H1 (cell line): ENCODE data around the gene THADA. TPM values are rescaled to one million over a fixed set of nuclear protein-coding genes. Genes with fewer than 3 reads are reported as not detected.

Experiments used
- CTCF ChIA-PET: fragments of 300-600 bp; sonication (Branson Sonifier 250); formaldehyde crosslinking; loops from one replicate; lab custom pipeline; 2021; ENCODE audit not compliant: partially characterized antibody; lab: Charles Lee
- POLR2A ChIA-PET: fragments of 300-600 bp; sonication (Branson Sonifier 250); formaldehyde crosslinking; loops from one replicate; lab custom pipeline; 2021; ENCODE audit warnings: inconsistent platforms; ENCODE audit not compliant: partially characterized antibody; lab: Charles Lee
- DNase-seq, 2 experiments: peaks; one replicate each; pipeline versions ENCODE4 v3.0.0 to v3.0.0-alpha.2; 2010 to 2022; ENCODE audit warnings: low spot score in 2 of 2, low read depth in 1 of 2, mixed read lengths in 1 of 2
- FAIRE-seq: peaks from 2 replicates; lab custom pipeline; 2011; peaks lifted over from hg19 to GRCh38; lab: Jason Lieb, UNC
- H2AFZ ChIP-seq: 2 replicates; pipeline ENCODE4 v1.8.1; 2012; ENCODE audit warnings: low read length, inconsistent platforms
- H2AK5ac ChIP-seq: 2 replicates; pipeline ENCODE4 v1.6.1; 2013; ENCODE audit warnings: low read depth, low read length
- H2BK120ac ChIP-seq: replicated peaks from 2 replicates; pipeline ENCODE3; 2013; ENCODE audit warnings: low read depth, low read length, inconsistent platforms
- H2BK12ac ChIP-seq: 2 replicates; pipeline ENCODE4 v1.6.1; 2013; ENCODE audit warnings: low read depth, low read length
- H2BK15ac ChIP-seq: 2 replicates; pipeline ENCODE4 v1.6.1; 2013; ENCODE audit warnings: low read length
- H2BK20ac ChIP-seq: 2 replicates; pipeline ENCODE4 v1.6.1; 2013; ENCODE audit warnings: low read length
- H2BK5ac ChIP-seq: 2 replicates; pipeline ENCODE4 v1.6.1; 2013; ENCODE audit warnings: low read depth, low read length
- H3K14ac ChIP-seq: 2 replicates; pipeline ENCODE4 v1.6.1; 2013; ENCODE audit warnings: inconsistent platforms; ENCODE audit not compliant: insufficient read length
- H3K18ac ChIP-seq: 2 replicates; pipeline ENCODE4 v1.6.1; 2013; ENCODE audit warnings: low read length; ENCODE audit errors: extremely low read depth
- H3K23ac ChIP-seq: 2 replicates; pipeline ENCODE4 v1.6.1; 2013; ENCODE audit warnings: inconsistent platforms; ENCODE audit not compliant: insufficient read length
- H3K23me2 ChIP-seq: 2 replicates; pipeline ENCODE4 v1.6.1; 2013; ENCODE audit warnings: low read depth, low read length
- H3K27ac ChIP-seq: 2 replicates; pipeline ENCODE4 v1.6.1; 2011; ENCODE audit warnings: low read depth, low read length, inconsistent platforms
- H3K27me3 ChIP-seq, 4 experiments: replicated peaks in 1 of 4; 1 replicate in 1 of 4; 2 replicates in 3 of 4; pipeline versions ENCODE4 v1.6.1 to v1.8.1; 2011 to 2013; ENCODE audit warnings: low read length in 3 of 4, mild to moderate bottlenecking in 3 of 4, inconsistent platforms in 2 of 4, mixed read lengths in 2 of 4, moderate library complexity in 1 of 4; ENCODE audit not compliant: control insufficient read depth in 3 of 4, insufficient read depth in 3 of 4; ENCODE audit errors: extremely low read depth in 1 of 4
- H3K36me3 ChIP-seq, 4 experiments: 2 replicates each; pipeline versions ENCODE4 v1.6.1 to v1.8.1; 2011 to 2013; ENCODE audit warnings: mild to moderate bottlenecking in 4 of 4, low read length in 3 of 4, moderate library complexity in 2 of 4, control low read depth in 1 of 4, inconsistent platforms in 1 of 4; ENCODE audit not compliant: insufficient read depth in 4 of 4, control insufficient read depth in 2 of 4
- H3K4ac ChIP-seq: replicated peaks from 2 replicates; pipeline ENCODE3; 2013; ENCODE audit warnings: low read length, low read depth, mixed read lengths, inconsistent platforms; ENCODE audit not compliant: insufficient read length
- H3K4me1 ChIP-seq, 4 experiments: replicated peaks in 1 of 4; 1 replicate in 1 of 4; 2 replicates in 3 of 4; pipeline versions ENCODE4 v1.6.1 to v1.8.1; 2011 to 2013; ENCODE audit warnings: low read length in 3 of 4, inconsistent platforms in 2 of 4, mixed read lengths in 1 of 4; ENCODE audit not compliant: insufficient read depth in 4 of 4, control insufficient read depth in 3 of 4
- H3K4me2 ChIP-seq, 2 experiments: 2 replicates each; pipeline versions ENCODE4 v1.6.1 to v1.8.1; 2011 to 2013; ENCODE audit warnings: low read depth in 2 of 2, low read length in 2 of 2, control low read depth in 1 of 2, inconsistent platforms in 1 of 2, mild to moderate bottlenecking in 1 of 2; ENCODE audit not compliant: insufficient read depth in 1 of 2
- H3K4me3 ChIP-seq, 4 experiments: fragments of 200-600, 300-600 bp in 1 of 4; sonication (generic), shearing (Covaris generic), sonication (Bioruptor Twin) in 1 of 4; 2 replicates each; pipeline versions ENCODE4 v1.5.1 to v1.8.1; 2011 to 2016; ENCODE audit warnings: low read length in 4 of 4, low read depth in 3 of 4, control low read depth in 2 of 4, inconsistent platforms in 2 of 4, mild to moderate bottlenecking in 2 of 4, mixed read lengths in 1 of 4, moderate library complexity in 1 of 4; ENCODE audit not compliant: insufficient read depth in 2 of 4; ENCODE audit errors: extremely low read depth in 1 of 4
- H3K56ac ChIP-seq: replicated peaks from 2 replicates; pipeline ENCODE3; 2013; ENCODE audit warnings: low read depth, mild to moderate bottlenecking, mixed read lengths, low read length, inconsistent platforms; ENCODE audit not compliant: insufficient read length
- H3K79me1 ChIP-seq: 2 replicates; pipeline ENCODE4 v1.6.1; 2013; ENCODE audit warnings: low read depth, low read length, control low read depth
- H3K79me2 ChIP-seq, 2 experiments: 2 replicates each; pipeline versions ENCODE4 v1.6.1 to v1.8.1; 2012 to 2013; ENCODE audit warnings: low read length in 2 of 2, mild to moderate bottlenecking in 2 of 2, inconsistent platforms in 1 of 2; ENCODE audit not compliant: insufficient read depth in 2 of 2, control insufficient read depth in 1 of 2
- H3K9ac ChIP-seq, 4 experiments: replicated peaks in 1 of 4; 1 replicate in 1 of 4; 2 replicates in 3 of 4; pipeline versions ENCODE4 v1.6.1 to v1.8.1; 2011 to 2013; ENCODE audit warnings: low read depth in 3 of 4, low read length in 3 of 4, control low read depth in 2 of 4, mild to moderate bottlenecking in 2 of 4, moderate library complexity in 2 of 4, inconsistent platforms in 1 of 4; ENCODE audit errors: extremely low read depth in 1 of 4
- H3K9me3 ChIP-seq, 2 experiments: 2 replicates each; pipeline versions ENCODE4 v1.6.1 to v1.8.1; 2012 to 2013; ENCODE audit warnings: mild to moderate bottlenecking in 2 of 2, moderate library complexity in 2 of 2, control low read depth in 1 of 2, inconsistent platforms in 1 of 2, low read depth in 1 of 2, low read length in 1 of 2, mixed read lengths in 1 of 2; ENCODE audit not compliant: insufficient read depth in 2 of 2
- H4K20me1 ChIP-seq, 2 experiments: replicated peaks in 1 of 2; 2 replicates each; pipeline versions ENCODE3 to v1.8.1; 2011 to 2013; ENCODE audit warnings: inconsistent platforms in 2 of 2, low read length in 2 of 2, mild to moderate bottlenecking in 1 of 2; ENCODE audit not compliant: insufficient read depth in 2 of 2, control insufficient read depth in 1 of 2
- H4K5ac ChIP-seq: 2 replicates; pipeline ENCODE4 v1.6.1; 2013; ENCODE audit warnings: low read length, low read depth, mixed read lengths, inconsistent platforms; ENCODE audit not compliant: insufficient read length
- H4K8ac ChIP-seq: 2 replicates; pipeline ENCODE4 v1.8.0; 2013; ENCODE audit warnings: mild to moderate bottlenecking, moderate library complexity, low read length, inconsistent platforms; ENCODE audit not compliant: insufficient read depth; ENCODE audit errors: extremely low read depth
- H4K91ac ChIP-seq: replicated peaks from 2 replicates; pipeline ENCODE3; 2013; ENCODE audit warnings: low read length, mixed read lengths, inconsistent platforms; ENCODE audit not compliant: insufficient read length
- CTCF ChIP-seq, 3 experiments: IDR thresholded peaks; 1 replicate in 2 of 3; 2 replicates in 1 of 3; pipeline versions ENCODE4 v1.5.1 to v1.6.1; 2011; ENCODE audit warnings: low read length in 3 of 3, mild to moderate bottlenecking in 3 of 3, inconsistent platforms in 2 of 3, low read depth in 1 of 3, moderate library complexity in 1 of 3; ENCODE audit not compliant: insufficient read depth in 1 of 3; ENCODE audit errors: control extremely low read depth in 1 of 3
- EZH2 ChIP-seq: fragments of 200-600 bp; sonication (generic); IDR thresholded peaks from 2 replicates; pipeline ENCODE4 v1.7.1; 2012; ENCODE audit warnings: low read depth, mild to moderate bottlenecking, moderate library complexity, low read length, inconsistent platforms; ENCODE audit not compliant: severe bottlenecking
- HDAC6 ChIP-seq: IDR thresholded peaks from one replicate; pipeline ENCODE4 v1.7.1; 2012; ENCODE audit warnings: low read depth, mild to moderate bottlenecking, inconsistent platforms, low read length, moderate library complexity
- KDM1A ChIP-seq: fragments of 200-600, 300-600 bp; sonication (generic); IDR thresholded peaks from 2 replicates; pipeline ENCODE4 v1.7.1; 2016; ENCODE audit warnings: mild to moderate bottlenecking, low read length, borderline replicate concordance
- KDM4A ChIP-seq: IDR thresholded peaks from one replicate; pipeline ENCODE4 v1.7.1; 2012; ENCODE audit warnings: low read depth, mild to moderate bottlenecking, moderate library complexity, low read length, inconsistent platforms; ENCODE audit not compliant: severe bottlenecking
- RBBP5 ChIP-seq: IDR thresholded peaks from 2 replicates; pipeline ENCODE4 v1.7.1; 2012; ENCODE audit warnings: low read depth, mild to moderate bottlenecking, inconsistent platforms, low read length, moderate library complexity, borderline replicate concordance
- SIN3A ChIP-seq, 2 experiments: IDR thresholded peaks in 1 of 2; conservative IDR thresholded peaks in 1 of 2; 2 replicates each; pipeline ENCODE4 v1.6.1; 2011 to 2012; ENCODE audit warnings: low read length in 2 of 2, improper control_type of control experiment in 1 of 2, low read depth in 1 of 2, mild to moderate bottlenecking in 1 of 2
- SUZ12 ChIP-seq: fragments of 200-600 bp; sonication (generic); IDR thresholded peaks from 2 replicates; pipeline ENCODE4 v1.6.1; 2012; ENCODE audit warnings: mild to moderate bottlenecking, inconsistent platforms, low read length, moderate library complexity, mixed read lengths
- TBP ChIP-seq: IDR thresholded peaks from 2 replicates; pipeline ENCODE4 v1.6.1; 2011; ENCODE audit warnings: low read depth, low read length, improper control_type of control experiment
- ZNF274 ChIP-seq: IDR thresholded peaks from 2 replicates; pipeline ENCODE4 v1.7.0; 2012; ENCODE audit warnings: low read length, borderline replicate concordance; ENCODE audit errors: extremely low read depth
- WGBS, 2 experiments: shearing (Covaris generic) in 1 of 2; methylation state at CpG; one replicate each; pipeline versions ENCODE4 v1.1.6 to v1.1.7; 2013 to 2015; ENCODE audit warnings: low lambda C conversion rate in 2 of 2, mixed read lengths in 2 of 2, inconsistent platforms in 1 of 2, low coverage in 1 of 2, missing lambda C conversion rate in 1 of 2; ENCODE audit not compliant: insufficient replicate concordance in 2 of 2, insufficient coverage in 1 of 2, insufficient read length in 1 of 2; ENCODE audit errors: extremely low coverage in 1 of 2, missing lambda C conversion rate in 1 of 2; 5-methylcytosine and 5-hydroxymethylcytosine counted together
- polyA plus RNA-seq, 7 experiments: library from polyadenylated mRNA; depleted of rRNA in 3 of 7; stranded (reverse) in 5 of 7; unstranded in 2 of 7; fragments of >200 nt in 5 of 7; fragments of 200-250 nt in 2 of 7; gene quantifications; 1 replicate in 5 of 7; 2 replicates in 1 of 7; 4 replicates in 1 of 7; pipeline versions ENCODE4 v1.2.1 to v1.2.3, GENCODE V29; 2011 to 2013; ENCODE audit warnings: missing spikeins in 2 of 7, mixed read lengths in 2 of 7
- total RNA-seq: library from RNA; stranded (reverse); fragmentation: NEBNext Ultra II Directional; extraction: Animal tissue kit (Norgen Biotek cat#: 25700); gene quantifications from 2 replicates; pipeline ENCODE4 v1.2.1, GENCODE V29; 2021

THADA gene
- total and polyA plus RNA-seq, 2 of the 8 experiments (the other 6 are each of a cell fraction or from before 2014, with no cell fraction given): 22.4 to 26.8 TPM

DNA sequence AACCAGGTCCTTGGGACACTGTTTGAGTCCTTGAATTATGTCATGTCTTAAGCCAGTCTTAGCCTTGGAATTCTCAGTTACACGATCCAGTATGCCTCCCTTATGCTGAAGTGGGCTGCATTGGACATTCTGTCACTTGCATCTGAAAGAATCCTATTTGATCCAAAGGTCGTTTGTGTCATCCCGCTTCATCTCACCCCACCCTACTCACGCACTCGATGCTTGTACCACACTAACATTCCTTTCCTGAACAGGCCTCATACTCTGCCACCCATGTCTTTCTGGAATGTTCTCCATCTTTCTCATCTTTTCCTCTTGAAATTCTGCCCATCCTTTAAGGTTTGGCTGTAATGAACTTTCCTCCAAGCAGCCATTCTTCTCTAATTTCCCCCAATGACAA, 341.5 kb downstream of the THADA start:
- DNase-seq (no peak), FAIRE-seq (no peak)
- H2AFZ ChIP-seq: no peak overlapping the region
- no peak overlapping the region for H3K4me2 ChIP-seq
- 96% methylated on average over 5 of the region's 5 CpGs; no CpG with 5 or more reads in 1 of the 2 experiments for WGBS, 2 experiments
- peaks cover 0 to 4% (median 0%) of the 10 kb centered on the region in 4 experiments; a peak in 2 of 7 replicates for H3K4me1 ChIP-seq
- H3K79me1 ChIP-seq: no peaks in the 10 kb centered on the region
- H3K4me3 ChIP-seq: no peak overlapping the region
- no peak overlapping the region for H3K4ac ChIP-seq
- no peak overlapping the region for H4K8ac ChIP-seq
- no peak overlapping the region for H3K9ac ChIP-seq
- ChIA-PET POLR2A (interaction anchor here (0.9 to 1.5 kb wide), 2 partner anchors 10 to 27 kb away, joined by 3 to 4 read pairs; partner anchors contain the start of gene ZFP36L2), CTCF (interaction anchor here (1.0 kb wide), 1 partner anchor 25 kb away, joined by 3 read pairs; no protein-coding TSS in a partner anchor)
- H4K20me1 ChIP-seq: no peaks in the 10 kb centered on the region
- no peak overlapping the region for H3K14ac ChIP-seq
- no peak overlapping the region for H2BK20ac ChIP-seq
- no peaks in the 10 kb centered on the region for H3K27me3 ChIP-seq
- H3K79me2 ChIP-seq: no peaks in the 10 kb centered on the region
- H2BK120ac ChIP-seq: no peak overlapping the region
- H3K23ac ChIP-seq: no peak overlapping the region
- H2BK5ac ChIP-seq: no peak overlapping the region
- H3K36me3 ChIP-seq: no peaks in the 10 kb centered on the region
- no peak overlapping the region for H3K18ac ChIP-seq
- no peak overlapping the region for H2AK5ac ChIP-seq
- H3K23me2 ChIP-seq: no peaks in the 10 kb centered on the region; the same call in 1 of the 2 replicates
- H3K56ac ChIP-seq: no peak overlapping the region
- H2BK12ac ChIP-seq: no peak overlapping the region
- no peak overlapping the region for H4K5ac ChIP-seq
- no peak overlapping the region for H2BK15ac ChIP-seq
- H3K9me3 ChIP-seq: no peaks in the 10 kb centered on the region
- no peak overlapping the region for H3K27ac ChIP-seq
- H4K91ac ChIP-seq: no peak overlapping the region
- no peak for TF ChIP-seq KDM1A
- no peak for TF ChIP-seq EZH2
- TF ChIP-seq SIN3A (conservative IDR thresholded peaks at IDR 0.05 in 1 of 2, IDR thresholded peaks at IDR 0.05 in 1 of 2; ENCODE audit: low read depth in 1 of 2, low read length in 2 of 2): no peak
- TF ChIP-seq SUZ12: no peak
- no peak for TF ChIP-seq RBBP5
- TF ChIP-seq TBP: no peak
- no peak for TF ChIP-seq ZNF274
- no peak for TF ChIP-seq CTCF (IDR thresholded peaks at IDR 0.05; ENCODE audit: control extremely low read depth in 1 of 3, insufficient read depth in 1 of 3, low read depth in 1 of 3, low read length in 3 of 3)
- no peak for TF ChIP-seq KDM4A
- TF ChIP-seq HDAC6: no peak
